ENCODE data around the gene TAF4.

TAF4 gene

GRCh38 chr20:61926796-61927192 lies 138.9 kb downstream of the TAF4 start:
- TF ChIP-seq CTCF (conservative IDR thresholded peaks at IDR 0.05; ENCODE audit: control insufficient read depth, insufficient read depth, low read depth, low read length) = no peak
- no peak overlapping the region for H3K4me3 ChIP-seq (ENCODE audit: control insufficient read depth, low read depth, low read length)
- DNase-seq (ENCODE audit: low read depth) = no peak

DNA sequence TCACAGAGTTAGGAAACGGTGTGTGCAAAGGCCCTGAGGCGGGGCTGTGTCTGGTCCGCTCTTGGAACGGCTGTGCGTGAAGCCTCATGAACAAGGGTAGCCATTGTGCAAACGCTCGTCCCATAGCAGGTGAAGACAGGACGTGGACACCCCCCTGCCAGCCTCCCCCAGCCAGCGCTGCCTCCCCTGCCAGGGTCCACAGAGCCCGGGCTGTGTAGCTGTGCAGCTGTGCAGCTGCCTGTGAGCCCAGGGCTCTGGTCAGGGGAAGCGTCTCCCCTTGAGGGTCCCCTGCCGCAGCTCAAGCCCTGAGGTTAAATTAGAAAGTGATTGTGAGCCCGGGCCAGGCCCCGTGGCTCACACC lies 139.4 kb downstream of the TAF4 start:
- DNase-seq (ENCODE audit: low read depth) = no peak
- no peak for TF ChIP-seq CTCF (conservative IDR thresholded peaks at IDR 0.05; ENCODE audit: control insufficient read depth, insufficient read depth, low read depth, low read length)
- no peak overlapping the region for H3K4me3 ChIP-seq (ENCODE audit: control insufficient read depth, low read depth, low read length)

DNA sequence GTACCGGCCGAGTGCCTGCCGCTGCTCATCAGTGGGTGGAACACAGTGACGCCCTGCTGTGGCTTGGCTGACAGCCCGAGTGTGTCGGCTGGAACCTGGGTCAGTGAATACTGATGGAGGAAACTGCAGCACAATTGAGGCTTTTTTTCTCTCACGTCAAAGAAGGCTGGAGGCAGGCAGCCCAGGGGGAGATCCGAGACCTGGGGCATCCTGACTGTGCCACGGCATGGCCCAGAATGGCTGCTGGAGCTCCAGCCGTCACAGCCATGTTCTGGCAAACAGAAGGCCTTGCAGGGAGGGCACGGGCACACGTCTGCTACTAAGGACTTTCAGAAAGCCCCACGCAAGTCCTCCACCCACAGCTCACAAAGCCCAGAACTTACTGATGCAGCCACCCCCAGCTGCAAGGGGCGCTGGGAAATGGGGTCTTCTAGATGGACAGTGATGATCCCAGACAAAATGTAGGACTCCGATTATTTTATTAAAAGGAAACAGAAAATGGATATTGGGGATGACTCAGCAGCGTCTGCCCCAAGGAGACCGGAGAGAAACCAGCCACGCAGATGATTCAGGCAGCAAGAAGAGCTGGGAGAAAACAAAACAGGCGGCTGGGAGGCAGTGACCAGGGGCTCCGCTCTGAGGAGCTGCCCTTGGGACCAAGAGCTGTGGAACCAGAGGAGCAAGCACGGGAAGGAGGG lies 140.0 kb downstream of the TAF4 start:
- H3K4me3 ChIP-seq (ENCODE audit: control insufficient read depth, low read depth, low read length) = peak overlapping the region; percentile 15
- DNase-seq (ENCODE audit: low read depth) = peak; percentile 82
- TF ChIP-seq CTCF (conservative IDR thresholded peaks at IDR 0.05; ENCODE audit: control insufficient read depth, insufficient read depth, low read depth, low read length) = no peak

DNA sequence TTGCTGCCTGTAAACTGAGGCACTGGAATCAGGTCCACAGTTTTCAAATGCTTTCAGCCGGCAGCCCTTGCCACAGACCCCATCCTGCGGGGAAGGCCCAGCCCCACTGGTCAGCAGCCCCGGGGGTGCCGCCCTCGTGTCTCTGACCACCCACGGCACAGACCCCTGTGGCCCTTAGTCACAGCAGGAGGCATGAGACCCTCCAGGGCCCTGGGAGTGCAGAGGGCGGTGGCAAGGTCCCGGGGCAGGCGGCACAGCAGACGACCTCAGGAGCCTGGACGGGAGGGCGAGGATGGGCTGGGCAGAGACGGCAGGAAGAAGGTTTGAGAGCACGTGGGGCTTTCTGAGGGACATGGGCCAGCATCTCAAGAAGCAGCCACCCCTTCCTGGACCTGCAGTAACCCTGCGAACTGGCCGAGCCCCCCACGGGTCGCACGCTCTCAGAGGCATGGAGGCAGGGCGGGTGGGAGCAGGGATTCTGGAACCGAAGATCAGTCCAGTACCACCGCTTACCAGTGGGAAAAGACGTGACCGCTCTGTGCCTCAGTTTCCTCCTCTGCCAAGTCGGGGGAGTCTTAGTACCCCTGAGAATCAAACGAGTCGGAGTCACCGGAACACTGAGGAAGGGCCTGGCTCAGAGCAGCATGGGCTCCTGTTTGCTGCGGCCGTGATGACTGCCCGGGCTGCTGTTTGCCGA lies 140.7 kb downstream of the TAF4 start:
- DNase-seq (ENCODE audit: low read depth) = no peak
- TF ChIP-seq CTCF (conservative IDR thresholded peaks at IDR 0.05; ENCODE audit: control insufficient read depth, insufficient read depth, low read depth, low read length) = no peak
- H3K4me3 ChIP-seq (ENCODE audit: control insufficient read depth, low read depth, low read length) = no peak overlapping the region

All from fibroblast of mammary gland (primary cell).